ENCODE data around the gene OTULINL.

Gene OTULINL

GRCh38 chr5:14594378-14595074 lies 12.9 kb downstream of the OTULINL start:
- no peak for TF ChIP-seq CTCF (conservative IDR thresholded peaks at IDR 0.05)
- no peak overlapping the region for H3K27ac ChIP-seq

GRCh38 chr5:14595189-14595588 lies 13.6 kb downstream of the OTULINL start:
- TF ChIP-seq CTCF (conservative IDR thresholded peaks at IDR 0.05) = no peak
- H3K27ac ChIP-seq = no peak overlapping the region

GRCh38 chr5:14595891-14596290 lies 14.3 kb downstream of the OTULINL start:
- no peak overlapping the region for H3K27ac ChIP-seq
- no peak for TF ChIP-seq CTCF (conservative IDR thresholded peaks at IDR 0.05)

GRCh38 chr5:14597080-14597479 lies 15.5 kb downstream of the OTULINL start:
- TF ChIP-seq CTCF (conservative IDR thresholded peaks at IDR 0.05) = no peak
- no peak overlapping the region for H3K27ac ChIP-seq

GRCh38 chr5:14598225-14598624 lies 16.6 kb downstream of the OTULINL start:
- no peak overlapping the region for H3K27ac ChIP-seq
- no peak for TF ChIP-seq CTCF (conservative IDR thresholded peaks at IDR 0.05)

GRCh38 chr5:14599476-14600127 lies 18.0 kb downstream of the OTULINL start:
- no peak for TF ChIP-seq CTCF (conservative IDR thresholded peaks at IDR 0.05)

GRCh38 chr5:14600846-14601245 lies 19.3 kb downstream of the OTULINL start:
- TF ChIP-seq CTCF (conservative IDR thresholded peaks at IDR 0.05) = no peak
- no peak overlapping the region for H3K27ac ChIP-seq

More at GRCh38 chr5:14599476-14600127, 18.0 kb downstream of the OTULINL start:
- H3K27ac ChIP-seq = no peak overlapping the region

Measured in VCaP (cell line).